Endothelial cell (in vitro differentiated cells): ENCODE data around the gene CCM2. TPM values are rescaled to one million over a fixed set of nuclear protein-coding genes. Genes with fewer than 3 reads are reported as not detected.

Experiments used
- DNase-seq: peaks from one replicate; pipeline ENCODE4 v3.0.0; 2021; ENCODE audit warnings: low spot score
- H3K27ac Mint-ChIP-seq: one replicate; pipeline ENCODE4 v1.8.0; 2021; ENCODE audit warnings: mixed read lengths, inconsistent platforms; ENCODE audit not compliant: unreplicated experiment
- H3K27me3 Mint-ChIP-seq: one replicate; pipeline ENCODE4 v1.8.0; 2021; ENCODE audit warnings: mild to moderate bottlenecking, moderate library complexity, mixed read lengths, inconsistent platforms; ENCODE audit not compliant: unreplicated experiment
- H3K36me3 Mint-ChIP-seq: one replicate; pipeline ENCODE4 v1.8.0; 2021; ENCODE audit warnings: mild to moderate bottlenecking, low read depth, mixed read lengths, inconsistent platforms; ENCODE audit not compliant: unreplicated experiment
- H3K4me1 Mint-ChIP-seq: one replicate; pipeline ENCODE4 v1.8.0; 2021; ENCODE audit warnings: mild to moderate bottlenecking, mixed read lengths, inconsistent platforms; ENCODE audit not compliant: unreplicated experiment
- H3K4me3 Mint-ChIP-seq: one replicate; pipeline ENCODE4 v1.8.0; 2021; ENCODE audit warnings: mild to moderate bottlenecking, mixed read lengths, inconsistent platforms; ENCODE audit not compliant: unreplicated experiment
- H3K9me3 Mint-ChIP-seq: one replicate; pipeline ENCODE4 v1.8.0; 2021; ENCODE audit warnings: mixed read lengths, inconsistent platforms; ENCODE audit not compliant: unreplicated experiment
- CTCF ChIP-seq: fragments of 200-600 bp; sonication (generic); IDR thresholded peaks from one replicate; pipeline ENCODE4 v1.5.0; 2021; ENCODE audit warnings: antibody characterized with exemption; ENCODE audit not compliant: unreplicated experiment
- total RNA-seq: library from RNA; stranded (reverse); fragmentation: NEBNext Ultra II Directional; extraction: Animal tissue kit (Norgen Biotek cat#: 25700); gene quantifications from one replicate; pipeline ENCODE4 v1.2.1, GENCODE V29; 2021; ENCODE audit not compliant: unreplicated experiment

CCM2 gene
- total RNA-seq, 1 donor from 2014 or later = 59.8 TPM

- DNase-seq = peak; percentile 79
- Mint-ChIP-seq H3K4me1 (peaks cover 10% of the 10 kb centered on the region), H3K9me3 (no peaks in the 10 kb centered on the region), H3K36me3 (peaks cover 4% of the 10 kb centered on the region), H3K4me3 (peak overlapping the region; percentile 65), H3K27ac (peak overlapping the region; percentile 84), H3K27me3 (peaks cover 11% of the 10 kb centered on the region)
- TF ChIP-seq CTCF = no peak
These were observed 89.4 kb downstream of the CCM2 start for GRCh38 chr7:45089341-45089891.

GRCh38 chr7:45092100-45092930 lies 92.3 kb downstream of the CCM2 start:
- no peak for DNase-seq
- Mint-ChIP-seq H3K9me3 (no peaks in the 10 kb centered on the region), H3K36me3 (peaks cover 4% of the 10 kb centered on the region), H3K27me3 (peaks cover 5% of the 10 kb centered on the region), H3K27ac (no peak overlapping the region), H3K4me1 (peaks cover 10% of the 10 kb centered on the region), H3K4me3 (no peak overlapping the region)
- no peak for TF ChIP-seq CTCF

GRCh38 chr7:45092931-45093235 lies 92.9 kb downstream of the CCM2 start:
- peaks cover 3% of the 10 kb centered on the region for H3K27me3 Mint-ChIP-seq
- no peak for DNase-seq
- H3K4me1 Mint-ChIP-seq = peaks cover 10% of the 10 kb centered on the region
- no peak overlapping the region for H3K27ac Mint-ChIP-seq
- H3K4me3 Mint-ChIP-seq = no peak overlapping the region
- TF ChIP-seq CTCF = no peak
- no peaks in the 10 kb centered on the region for H3K9me3 Mint-ChIP-seq
- peaks cover 4% of the 10 kb centered on the region for H3K36me3 Mint-ChIP-seq

- Mint-ChIP-seq H3K36me3 (peaks cover 11% of the 10 kb centered on the region), H3K27me3 (no peaks in the 10 kb centered on the region), H3K9me3 (no peaks in the 10 kb centered on the region), H3K4me3 (no peak overlapping the region), H3K27ac (no peak overlapping the region), H3K4me1 (no peaks in the 10 kb centered on the region)
- no peak for DNase-seq
- TF ChIP-seq CTCF = no peak
These were observed 99.2 kb downstream of the CCM2 start for GRCh38 chr7:45098983-45099839.
